Measurements from ENCODE around the gene IPPK.

GRCh38 chr9:92645041-92645440 is 24.9 kb downstream of the IPPK start:
- TF ChIP-seq CTCF (IDR thresholded peaks at IDR 0.05): no peak
- TF ChIP-seq POLR2A (IDR thresholded peaks at IDR 0.05): no peak

Measured in testis (tissue), 2 donors.